IPS DF 4.7 (cell line): ENCODE results near the gene SCAF1.
"Not testable (repeated sequence)": the region's sequence is repeated elsewhere in the genome, so short reads cannot be mapped to it uniquely, and the experiment has no call there.

Experiments
- DNase-seq: peaks from one replicate; pipeline ENCODE4 v3.0.0-alpha.2; 2013; ENCODE audit warnings: low spot score; ENCODE audit errors: extremely low read depth

Gene SCAF1

GRCh38 chr19:49616532-49616931 is 25.5 kb upstream of the SCAF1 start:
- DNase-seq = no peak

GRCh38 chr19:49616945-49617344 is 25.1 kb upstream of the SCAF1 start:
- no peak for DNase-seq

GRCh38 chr19:49617860-49618259 is 24.1 kb upstream of the SCAF1 start:
- not testable (repeated sequence) for DNase-seq

- DNase-seq = no peak
Measured at GRCh38 chr19:49624967-49625910, 16.8 kb upstream of the SCAF1 start.

GRCh38 chr19:49626226-49626625 is 15.8 kb upstream of the SCAF1 start:
- no peak for DNase-seq

- DNase-seq = no peak
Measured at GRCh38 chr19:49629659-49630058, 12.3 kb upstream of the SCAF1 start.

- DNase-seq = no peak
Measured at GRCh38 chr19:49631014-49631588, 10.9 kb upstream of the SCAF1 start.

GRCh38 chr19:49631610-49632192 is 10.3 kb upstream of the SCAF1 start:
- DNase-seq = no peak

GRCh38 chr19:49632576-49632975 is 9.4 kb upstream of the SCAF1 start:
- DNase-seq = no peak

- DNase-seq = not testable (repeated sequence)
Measured at GRCh38 chr19:49633273-49633672, 8.7 kb upstream of the SCAF1 start.

GRCh38 chr19:49635530-49636232 is 6.3 kb upstream of the SCAF1 start:
- DNase-seq = no peak

GRCh38 chr19:49636233-49636932 is 5.6 kb upstream of the SCAF1 start:
- no peak for DNase-seq

GRCh38 chr19:49637821-49638738 is 3.9 kb upstream of the SCAF1 start:
- DNase-seq = no peak

- no peak for DNase-seq
Measured at GRCh38 chr19:49639401-49640112, 2.5 kb upstream of the SCAF1 start.

GRCh38 chr19:49640113-49640898 is 1.7 kb upstream of the SCAF1 start, which contains the start of gene RRAS:
TSS of gene RRAS (minus strand) at chr19:49640143. CDS start at chr19:49640098, 45 bp downstream.
- peak; percentile 99 for DNase-seq

- no peak for DNase-seq
Measured at GRCh38 chr19:49642492-49643035, 555 bp downstream of the SCAF1 start.

- no peak for DNase-seq
Measured at GRCh38 chr19:49643466-49643865, 1.5 kb downstream of the SCAF1 start.

- DNase-seq = no peak
Measured at GRCh38 chr19:49645592-49645991, 3.6 kb downstream of the SCAF1 start.
